Tibial nerve (tissue), 3 donors: ENCODE data around the gene FANCD2.

ENCODE experiments used
- POLR2A ChIP-seq, 2 donors: fragments of 450-650 bp; IDR thresholded peaks; one replicate each; pipeline ENCODE4 v1.6.1; 2017; ENCODE audit warnings: antibody characterized with exemption in 2 of 2, mild to moderate bottlenecking in 2 of 2, moderate library complexity in 2 of 2
- TF ChIP-seq, protein P1 (sequence below), 5 experiments: fragments of 200-600 bp in 3 of 5; fragments of 450-650 bp in 2 of 5; sonication (generic) in 3 of 5; IDR thresholded peaks; one replicate each; pipeline ENCODE4 v1.5.1; 2016 to 2019; ENCODE audit warnings: antibody characterized with exemption in 5 of 5, mild to moderate bottlenecking in 3 of 5, moderate library complexity in 2 of 5

DNA sequence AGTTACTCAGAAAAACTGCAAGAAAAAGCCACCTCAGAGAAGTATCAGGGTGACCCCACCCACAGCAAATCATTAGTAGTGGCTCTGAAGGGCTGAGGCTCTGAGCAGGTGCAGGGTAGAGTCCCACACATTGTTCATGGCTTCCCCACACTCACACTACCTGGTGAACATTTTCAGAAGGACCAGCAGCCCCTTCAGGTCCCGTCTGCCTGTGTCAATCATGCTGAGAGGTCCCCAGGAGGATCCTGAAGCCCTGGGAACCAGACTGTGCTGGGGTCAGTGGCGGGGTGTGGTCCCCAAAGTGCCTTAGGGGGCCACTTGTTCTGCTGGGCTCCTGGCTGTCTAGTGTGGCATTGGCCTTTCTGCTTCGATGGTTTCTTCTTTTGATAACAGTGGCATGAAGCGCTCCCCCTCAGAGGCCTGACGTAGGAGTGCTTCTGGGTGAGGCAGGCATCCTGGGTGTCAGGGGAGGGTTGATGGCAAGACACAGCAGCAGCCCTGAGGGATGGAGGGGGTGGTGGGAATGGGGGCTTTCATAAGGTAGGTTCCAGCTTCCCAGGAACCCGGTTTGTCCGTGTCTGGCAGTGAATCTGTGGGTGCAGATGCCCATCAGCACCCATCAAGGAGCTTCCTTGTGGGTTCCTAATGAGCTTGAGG lies 19.0 kb upstream of the FANCD2 start:
- TF ChIP-seq, protein P1, sequence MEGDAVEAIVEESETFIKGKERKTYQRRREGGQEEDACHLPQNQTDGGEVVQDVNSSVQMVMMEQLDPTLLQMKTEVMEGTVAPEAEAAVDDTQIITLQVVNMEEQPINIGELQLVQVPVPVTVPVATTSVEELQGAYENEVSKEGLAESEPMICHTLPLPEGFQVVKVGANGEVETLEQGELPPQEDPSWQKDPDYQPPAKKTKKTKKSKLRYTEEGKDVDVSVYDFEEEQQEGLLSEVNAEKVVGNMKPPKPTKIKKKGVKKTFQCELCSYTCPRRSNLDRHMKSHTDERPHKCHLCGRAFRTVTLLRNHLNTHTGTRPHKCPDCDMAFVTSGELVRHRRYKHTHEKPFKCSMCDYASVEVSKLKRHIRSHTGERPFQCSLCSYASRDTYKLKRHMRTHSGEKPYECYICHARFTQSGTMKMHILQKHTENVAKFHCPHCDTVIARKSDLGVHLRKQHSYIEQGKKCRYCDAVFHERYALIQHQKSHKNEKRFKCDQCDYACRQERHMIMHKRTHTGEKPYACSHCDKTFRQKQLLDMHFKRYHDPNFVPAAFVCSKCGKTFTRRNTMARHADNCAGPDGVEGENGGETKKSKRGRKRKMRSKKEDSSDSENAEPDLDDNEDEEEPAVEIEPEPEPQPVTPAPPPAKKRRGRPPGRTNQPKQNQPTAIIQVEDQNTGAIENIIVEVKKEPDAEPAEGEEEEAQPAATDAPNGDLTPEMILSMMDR (IDR thresholded peaks at IDR 0.05), result no peak
- no peak for TF ChIP-seq POLR2A (IDR thresholded peaks at IDR 0.05)
